HepG2 (cell line): ENCODE results near the gene CD101. TPM values are rescaled to one million over a fixed set of nuclear protein-coding genes. Genes with fewer than 3 reads are reported as not detected.

Source experiments
- AGO1 ChIP-seq: fragments of 200-400 bp; formaldehyde crosslinking; IDR thresholded peaks from 2 replicates; pipeline ENCODE4 v1.6.1; 2017; ENCODE audit warnings: mild to moderate bottlenecking, low read depth, low read length, moderate library complexity; ENCODE audit not compliant: poor library complexity, severe bottlenecking
- AHR ChIP-seq: IDR thresholded peaks from 2 replicates; pipeline ENCODE4 v1.6.1; 2018; ENCODE audit warnings: missing genetic modification reagents, missing compliant biosample characterization
- ARHGAP35 ChIP-seq: sonication (generic); formaldehyde crosslinking; IDR thresholded peaks from 2 replicates; pipeline ENCODE4 v1.9.0; 2022; ENCODE audit warnings: mild to moderate bottlenecking, inconsistent platforms, moderate library complexity, missing genetic modification reagents, borderline replicate concordance
- BRD4 ChIP-seq: sonication (generic); formaldehyde crosslinking; IDR thresholded peaks from 2 replicates; pipeline ENCODE4 v1.4.0; 2020; ENCODE audit warnings: missing genetic modification reagents
- CCAR2 ChIP-seq: fragments of 200-400 bp; formaldehyde crosslinking; optimal IDR thresholded peaks from 2 replicates; pipeline ENCODE3; 2018; ENCODE audit warnings: low read depth, mild to moderate bottlenecking, low read length, moderate library complexity
- CEBPG ChIP-seq: IDR thresholded peaks from 2 replicates; pipeline ENCODE4 v1.6.1; 2016
- CREB1 ChIP-seq, 2 experiments: fragments of 450-650 bp in 1 of 2; IDR thresholded peaks; 2 replicates each; pipeline ENCODE4 v1.6.1; 2016 to 2017; ENCODE audit warnings: control low read depth in 1 of 2, mild to moderate bottlenecking in 1 of 2, missing compliant biosample characterization in 1 of 2, missing genetic modification characterization in 1 of 2
- FIP1L1 ChIP-seq: fragments of 200-400 bp; formaldehyde crosslinking; IDR thresholded peaks from 2 replicates; pipeline ENCODE4 v1.6.1; 2018; ENCODE audit warnings: low read depth, mild to moderate bottlenecking, low read length, moderate library complexity, borderline replicate concordance; ENCODE audit not compliant: insufficient read depth
- GTF3A ChIP-seq: sonication (generic); formaldehyde crosslinking; conservative IDR thresholded peaks from 2 replicates; pipeline ENCODE4 v1.4.0; 2020; ENCODE audit warnings: mild to moderate bottlenecking, missing genetic modification reagents
- HNF4G ChIP-seq, 2 experiments: sonication (generic) in 1 of 2; formaldehyde crosslinking in 1 of 2; IDR thresholded peaks; 2 replicates each; pipeline versions ENCODE4 v1.4.0 to v1.6.1; 2011 to 2020; ENCODE audit warnings: borderline replicate concordance in 2 of 2, low read depth in 2 of 2, mild to moderate bottlenecking in 2 of 2, low read length in 1 of 2, missing genetic modification reagents in 1 of 2, moderate library complexity in 1 of 2
- JARID2 ChIP-seq: sonication (generic); formaldehyde crosslinking; IDR thresholded peaks from 2 replicates; pipeline ENCODE4 v1.8.1; 2023; ENCODE audit warnings: missing genetic modification reagents, inconsistent platforms; ENCODE audit not compliant: insufficient replicate concordance
- MTF2 ChIP-seq: sonication (generic); formaldehyde crosslinking; IDR thresholded peaks from 2 replicates; pipeline ENCODE4 v1.5.0; 2020; ENCODE audit warnings: missing genetic modification reagents, borderline replicate concordance
- NR1H2 ChIP-seq: sonication (generic); formaldehyde crosslinking; IDR thresholded peaks from 2 replicates; pipeline ENCODE4 v1.8.1; 2022; ENCODE audit warnings: low read depth, missing genetic modification reagents, borderline replicate concordance
- NR2F2 ChIP-seq: IDR thresholded peaks from 2 replicates; pipeline ENCODE4 v1.6.1; 2012; ENCODE audit warnings: low read depth, inconsistent platforms, borderline replicate concordance
- ONECUT2 ChIP-seq: sonication (generic); formaldehyde crosslinking; IDR thresholded peaks from 2 replicates; pipeline ENCODE4 v1.4.0; 2020; ENCODE audit warnings: missing genetic modification reagents
- SP2 ChIP-seq: sonication (generic); formaldehyde crosslinking; IDR thresholded peaks from 2 replicates; pipeline ENCODE4 v1.5.1; 2020; ENCODE audit warnings: mild to moderate bottlenecking, missing genetic modification reagents
- SSRP1 ChIP-seq: IDR thresholded peaks from 2 replicates; pipeline ENCODE4 v1.6.1; 2016; ENCODE audit warnings: control low read depth
- THAP11 ChIP-seq: IDR thresholded peaks from 2 replicates; pipeline ENCODE4 v1.6.1; 2016; ENCODE audit warnings: missing biosample characterization, missing genetic modification reagents
- ZFYVE20 ChIP-seq: sonication (generic); formaldehyde crosslinking; IDR thresholded peaks from 2 replicates; pipeline ENCODE4 v1.8.0; 2023; ENCODE audit warnings: low read depth, mild to moderate bottlenecking, moderate library complexity, missing genetic modification reagents, borderline replicate concordance
- ZNF264 ChIP-seq: sonication (generic); formaldehyde crosslinking; IDR thresholded peaks from 2 replicates; pipeline ENCODE4 v1.4.0; 2020; ENCODE audit warnings: missing genetic modification reagents
- ZNF558 ChIP-seq: sonication (generic); formaldehyde crosslinking; IDR thresholded peaks from 2 replicates; pipeline ENCODE4 v1.9.0; 2022; ENCODE audit warnings: mild to moderate bottlenecking, missing genetic modification reagents, borderline replicate concordance
- ZNF883 ChIP-seq: sonication (generic); formaldehyde crosslinking; IDR thresholded peaks from 2 replicates; pipeline ENCODE4 v1.5.1; 2020; ENCODE audit warnings: mild to moderate bottlenecking, missing genetic modification reagents; ENCODE audit errors: not compliant biosample characterization
- polyA plus RNA-seq, 8 experiments: library from polyadenylated mRNA; depleted of rRNA in 3 of 8; stranded (reverse) in 7 of 8; unstranded in 1 of 8; fragments of >200 nt; fragmentation: Illumina TruSeq in 4 of 8; extraction: Trizol in 4 of 8; gene quantifications; 2 replicates each; pipeline versions ENCODE4 v1.2.1 to v1.2.3, GENCODE V29; 2011 to 2016; ENCODE audit warnings: low read depth in 4 of 8, missing spikeins in 1 of 8, mixed read lengths in 1 of 8; ENCODE audit not compliant: insufficient read depth in 1 of 8
- total RNA-seq, 5 experiments: library from RNA; depleted of rRNA; stranded (reverse); fragments of >200 nt; fragmentation: Illumina TruSeq; extraction: Trizol; gene quantifications; 2 replicates each; pipeline ENCODE4 v1.2.3, GENCODE V29; 2016; ENCODE audit warnings: low read depth in 1 of 5
- TF ChIP-seq, protein P1 (sequence below): sonication (generic); formaldehyde crosslinking; IDR thresholded peaks from 2 replicates; pipeline ENCODE4 v1.4.0; 2020; ENCODE audit warnings: missing genetic modification reagents
- TF ChIP-seq, protein P2 (sequence below): sonication (generic); formaldehyde crosslinking; conservative IDR thresholded peaks from 2 replicates; pipeline ENCODE4 v1.4.0; 2020; ENCODE audit warnings: missing genetic modification reagents
- TF ChIP-seq, protein P3 (sequence below): sonication (generic); formaldehyde crosslinking; IDR thresholded peaks from 2 replicates; pipeline ENCODE4 v1.4.0; 2020; ENCODE audit warnings: missing genetic modification reagents, borderline replicate concordance

The CD101 gene
- total and polyA plus RNA-seq, 2 of the 13 experiments (the other 11 are each of a cell fraction or from before 2014, with no cell fraction given), result 0.05 to 0.09 TPM

DNA sequence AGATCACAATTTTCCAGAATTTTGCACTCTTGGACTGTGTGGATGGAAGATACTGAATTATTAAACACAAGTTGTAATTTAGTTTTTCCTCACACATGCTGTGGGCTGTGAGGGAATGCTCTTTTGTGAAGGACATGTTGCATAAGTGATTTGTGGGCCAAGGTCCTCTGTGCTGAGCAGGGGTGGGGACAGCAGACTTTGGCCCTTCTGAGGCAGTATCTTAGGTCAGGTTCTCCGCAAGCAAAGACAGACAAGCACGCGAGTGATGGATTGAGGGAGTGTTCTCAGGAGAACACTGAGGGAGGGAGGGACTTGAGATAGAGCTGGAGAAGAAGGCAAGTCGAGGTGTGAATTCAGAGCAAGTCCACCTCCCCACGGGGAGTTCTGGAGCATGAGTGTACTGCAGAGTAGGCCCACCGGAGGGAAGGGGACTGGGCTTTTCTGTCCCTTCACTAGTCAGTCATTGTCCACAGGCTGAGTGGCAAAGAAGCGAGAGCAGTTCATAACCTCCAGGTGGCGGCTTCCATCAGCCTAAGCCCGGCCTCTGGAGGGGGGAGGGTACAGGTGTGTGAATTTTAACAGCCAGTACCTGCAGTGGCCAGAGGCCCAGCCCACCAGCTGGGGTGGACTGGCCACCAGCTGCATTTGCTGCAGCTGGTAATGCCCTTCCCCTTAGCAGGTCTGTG is 19.1 kb upstream of the CD101 start (continued):
- TF ChIP-seq GTF3A (no peak), CCAR2 (no peak), AHR (CRISPR knock-in tag) (no peak), JARID2 (CRISPR knock-in tag) (no peak), SSRP1 (CRISPR knock-in tag) (no peak), NR1H2 (CRISPR knock-in tag) (no peak), HNF4G (IDR thresholded peaks at IDR 0.05; ENCODE audit: borderline replicate concordance, low read depth, low read length) (peak; percentile 84), HNF4G (CRISPR knock-in tag; IDR thresholded peaks at IDR 0.05; ENCODE audit: borderline replicate concordance, low read depth) (peak; percentile 87; the same call in 1 of the 2 replicates), AGO1 (no peak), SP2 (CRISPR knock-in tag) (no peak), BRD4 (CRISPR knock-in tag) (no peak), FIP1L1 (no peak), ZFYVE20 (no peak), ZNF883 (CRISPR knock-in tag) (no peak), ONECUT2 (CRISPR knock-in tag) (no peak), CEBPG (CRISPR knock-in tag) (peak; percentile 65), ARHGAP35 (CRISPR knock-in tag) (no peak), MTF2 (CRISPR knock-in tag) (no peak), THAP11 (CRISPR knock-in tag) (0 out of 2 replicates have a peak, but pooled peaks have one; percentile 21), ZNF558 (CRISPR knock-in tag) (no peak), NR2F2 (no peak), ZNF264 (CRISPR knock-in tag) (no peak), CREB1 (IDR thresholded peaks at IDR 0.05) (no peak), CREB1 (CRISPR knock-in tag; IDR thresholded peaks at IDR 0.05) (no peak)
- TF ChIP-seq, protein P1, sequence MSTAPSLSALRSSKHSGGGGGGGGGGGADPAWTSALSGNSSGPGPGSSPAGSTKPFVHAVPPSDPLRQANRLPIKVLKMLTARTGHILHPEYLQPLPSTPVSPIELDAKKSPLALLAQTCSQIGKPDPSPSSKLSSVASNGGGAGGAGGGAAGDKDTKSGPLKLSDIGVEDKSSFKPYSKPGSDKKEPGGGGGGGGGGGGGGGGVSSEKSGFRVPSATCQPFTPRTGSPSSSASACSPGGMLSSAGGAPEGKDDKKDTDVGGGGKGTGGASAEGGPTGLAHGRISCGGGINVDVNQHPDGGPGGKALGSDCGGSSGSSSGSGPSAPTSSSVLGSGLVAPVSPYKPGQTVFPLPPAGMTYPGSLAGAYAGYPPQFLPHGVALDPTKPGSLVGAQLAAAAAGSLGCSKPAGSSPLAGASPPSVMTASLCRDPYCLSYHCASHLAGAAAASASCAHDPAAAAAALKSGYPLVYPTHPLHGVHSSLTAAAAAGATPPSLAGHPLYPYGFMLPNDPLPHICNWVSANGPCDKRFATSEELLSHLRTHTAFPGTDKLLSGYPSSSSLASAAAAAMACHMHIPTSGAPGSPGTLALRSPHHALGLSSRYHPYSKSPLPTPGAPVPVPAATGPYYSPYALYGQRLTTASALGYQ, result no peak
- TF ChIP-seq, protein P2, sequence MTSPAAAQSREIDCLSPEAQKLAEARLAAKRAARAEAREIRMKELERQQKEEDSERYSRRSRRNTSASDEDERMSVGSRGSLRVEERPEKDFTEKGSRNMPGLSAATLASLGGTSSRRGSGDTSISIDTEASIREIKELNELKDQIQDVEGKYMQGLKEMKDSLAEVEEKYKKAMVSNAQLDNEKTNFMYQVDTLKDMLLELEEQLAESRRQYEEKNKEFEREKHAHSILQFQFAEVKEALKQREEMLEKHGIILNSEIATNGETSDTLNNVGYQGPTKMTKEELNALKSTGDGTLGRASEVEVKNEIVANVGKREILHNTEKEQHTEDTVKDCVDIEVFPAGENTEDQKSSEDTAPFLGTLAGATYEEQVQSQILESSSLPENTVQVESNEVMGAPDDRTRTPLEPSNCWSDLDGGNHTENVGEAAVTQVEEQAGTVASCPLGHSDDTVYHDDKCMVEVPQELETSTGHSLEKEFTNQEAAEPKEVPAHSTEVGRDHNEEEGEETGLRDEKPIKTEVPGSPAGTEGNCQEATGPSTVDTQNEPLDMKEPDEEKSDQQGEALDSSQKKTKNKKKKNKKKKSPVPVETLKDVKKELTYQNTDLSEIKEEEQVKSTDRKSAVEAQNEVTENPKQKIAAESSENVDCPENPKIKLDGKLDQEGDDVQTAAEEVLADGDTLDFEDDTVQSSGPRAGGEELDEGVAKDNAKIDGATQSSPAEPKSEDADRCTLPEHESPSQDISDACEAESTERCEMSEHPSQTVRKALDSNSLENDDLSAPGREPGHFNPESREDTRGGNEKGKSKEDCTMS (CRISPR knock-in tag), result no peak
- TF ChIP-seq, protein P3, sequence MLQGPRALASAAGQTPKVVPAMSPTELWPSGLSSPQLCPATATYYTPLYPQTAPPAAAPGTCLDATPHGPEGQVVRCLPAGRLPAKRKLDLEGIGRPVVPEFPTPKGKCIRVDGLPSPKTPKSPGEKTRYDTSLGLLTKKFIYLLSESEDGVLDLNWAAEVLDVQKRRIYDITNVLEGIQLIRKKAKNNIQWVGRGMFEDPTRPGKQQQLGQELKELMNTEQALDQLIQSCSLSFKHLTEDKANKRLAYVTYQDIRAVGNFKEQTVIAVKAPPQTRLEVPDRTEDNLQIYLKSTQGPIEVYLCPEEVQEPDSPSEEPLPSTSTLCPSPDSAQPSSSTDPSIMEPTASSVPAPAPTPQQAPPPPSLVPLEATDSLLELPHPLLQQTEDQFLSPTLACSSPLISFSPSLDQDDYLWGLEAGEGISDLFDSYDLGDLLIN (CRISPR knock-in tag), result no peak
